HG02840 (cell line): ENCODE measurements around the gene SLC6A5.

Source experiments
- ATAC-seq: cut with Tn5 transposase; IDR thresholded peaks from one replicate; pipeline ENCODE4 v1.9.1; 2021; ENCODE audit warnings: mild to moderate bottlenecking, moderate library complexity, moderate number of reproducible peaks; ENCODE audit not compliant: unreplicated experiment, low FRiP score

SLC6A5 gene

GRCh38 chr11:20668131-20668809, 68.9 kb downstream of the SLC6A5 start:
- no peak for ATAC-seq

- ATAC-seq = no peak
These were observed 69.7 kb downstream of the SLC6A5 start, which contains the start of gene NELL1 for GRCh38 chr11:20668844-20669819. TSS of gene NELL1 (plus strand) at chr11:20669586.

GRCh38 chr11:20669820-20670684, 70.6 kb downstream of the SLC6A5 start:
- no peak for ATAC-seq

- no peak for ATAC-seq
These were observed 71.6 kb downstream of the SLC6A5 start for GRCh38 chr11:20670932-20671403.

GRCh38 chr11:20671856-20672546, 72.6 kb downstream of the SLC6A5 start:
- ATAC-seq = no peak

- no peak for ATAC-seq
These were observed 73.2 kb downstream of the SLC6A5 start for GRCh38 chr11:20672575-20672974.

- no peak for ATAC-seq
These were observed 77.2 kb downstream of the SLC6A5 start for GRCh38 chr11:20676658-20677057.

- no peak for ATAC-seq
These were observed 89.4 kb downstream of the SLC6A5 start for GRCh38 chr11:20688761-20689160.

GRCh38 chr11:20707876-20708275, 108.5 kb downstream of the SLC6A5 start:
- ATAC-seq = no peak
